ENCODE data around the gene BLCAP. TPM values are rescaled to one million over a fixed set of nuclear protein-coding genes. Genes with fewer than 3 reads are reported as not detected.
"Not testable (repeated sequence)": the region's sequence is repeated elsewhere in the genome, so short reads cannot be mapped to it uniquely, and the experiment has no call there.

Gene BLCAP
- total and polyA plus RNA-seq, 9 donors: 27.7 to 147 (median 62.0) TPM

DNA sequence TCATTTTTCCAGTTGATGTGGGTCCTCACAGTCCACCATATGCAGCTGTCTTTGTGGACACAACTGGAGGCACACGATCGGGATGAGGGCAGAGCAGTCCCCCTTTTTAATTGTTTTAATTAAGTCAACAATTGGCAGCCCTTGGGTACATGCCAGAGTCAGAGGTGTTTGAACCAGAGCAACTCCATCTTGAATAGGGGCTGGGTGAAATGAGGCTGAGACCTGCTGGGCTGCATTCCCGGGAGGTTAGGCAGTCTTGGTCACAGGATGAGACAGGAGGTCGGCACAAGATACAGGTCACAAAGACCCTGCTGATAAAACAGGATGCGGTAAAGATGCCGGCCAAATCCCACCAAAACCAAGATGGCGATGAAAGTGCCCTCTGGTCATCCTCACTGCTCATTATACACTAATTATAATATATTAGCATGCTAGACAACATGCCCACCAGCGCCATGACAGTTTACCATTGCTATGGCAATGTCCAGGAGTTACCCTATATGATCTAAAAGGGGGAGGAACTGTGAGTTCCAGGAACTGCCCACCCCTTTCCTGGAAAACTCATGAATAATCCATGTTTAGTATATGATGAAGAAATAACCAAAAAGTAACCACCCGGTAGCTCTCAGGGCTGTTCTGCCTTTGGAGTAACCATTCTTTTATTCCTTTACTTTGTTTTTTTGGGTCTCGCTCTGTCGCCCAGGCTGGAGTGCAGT is 31.8 kb upstream of the BLCAP start:
- Histone ChIP-seq H3K9me3 (no peaks in the 10 kb centered on the region), H3K27me3 (no peaks in the 10 kb centered on the region), H3K27ac (no peak overlapping the region), H3K4me3 (no peak overlapping the region), H3K36me3 (no peaks in the 10 kb centered on the region), H3K4me1 (ENCODE audit: insufficient read depth) (no peaks in the 10 kb centered on the region)
- DNase-seq: no peak
- intact Hi-C loops (cut with DNase I): loop anchor here in 3 of 4 donors (10.0 kb wide), 4 partner anchors 435 to 1255 kb away; partner anchors contain the start of gene DLGAP4 (in 1 of the 3)
- WGBS, 3 donors: 85 to 88% (median 86%) methylated on average over 11 of the region's 11 CpGs
- TF ChIP-seq, protein P1, sequence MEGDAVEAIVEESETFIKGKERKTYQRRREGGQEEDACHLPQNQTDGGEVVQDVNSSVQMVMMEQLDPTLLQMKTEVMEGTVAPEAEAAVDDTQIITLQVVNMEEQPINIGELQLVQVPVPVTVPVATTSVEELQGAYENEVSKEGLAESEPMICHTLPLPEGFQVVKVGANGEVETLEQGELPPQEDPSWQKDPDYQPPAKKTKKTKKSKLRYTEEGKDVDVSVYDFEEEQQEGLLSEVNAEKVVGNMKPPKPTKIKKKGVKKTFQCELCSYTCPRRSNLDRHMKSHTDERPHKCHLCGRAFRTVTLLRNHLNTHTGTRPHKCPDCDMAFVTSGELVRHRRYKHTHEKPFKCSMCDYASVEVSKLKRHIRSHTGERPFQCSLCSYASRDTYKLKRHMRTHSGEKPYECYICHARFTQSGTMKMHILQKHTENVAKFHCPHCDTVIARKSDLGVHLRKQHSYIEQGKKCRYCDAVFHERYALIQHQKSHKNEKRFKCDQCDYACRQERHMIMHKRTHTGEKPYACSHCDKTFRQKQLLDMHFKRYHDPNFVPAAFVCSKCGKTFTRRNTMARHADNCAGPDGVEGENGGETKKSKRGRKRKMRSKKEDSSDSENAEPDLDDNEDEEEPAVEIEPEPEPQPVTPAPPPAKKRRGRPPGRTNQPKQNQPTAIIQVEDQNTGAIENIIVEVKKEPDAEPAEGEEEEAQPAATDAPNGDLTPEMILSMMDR (IDR thresholded peaks at IDR 0.05): no peak
- TF ChIP-seq POLR2A (IDR thresholded peaks at IDR 0.05): no peak
- TF ChIP-seq EP300 (IDR thresholded peaks at IDR 0.05): no peak

DNA sequence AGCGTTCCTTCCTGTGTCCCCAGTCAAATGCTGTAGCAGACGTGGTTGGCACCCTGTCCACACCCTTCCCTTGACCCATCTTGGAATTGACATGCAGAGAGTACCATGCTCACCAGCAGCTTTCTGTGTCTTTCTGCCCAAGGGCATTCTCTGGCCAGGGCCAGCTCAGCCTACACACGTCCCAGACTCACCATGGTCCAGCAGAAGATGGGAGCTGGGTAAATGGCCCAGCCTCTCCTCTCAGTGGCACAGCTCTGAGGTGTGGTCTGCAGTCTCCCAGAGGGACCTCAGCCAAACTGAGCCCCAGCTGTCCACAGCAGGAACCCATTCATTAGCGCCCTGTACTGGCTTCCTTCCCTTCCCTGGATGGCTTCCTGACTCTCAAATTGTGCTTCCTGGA is 31.1 kb upstream of the BLCAP start:
- H3K4me1 ChIP-seq (ENCODE audit: insufficient read depth): no peaks in the 10 kb centered on the region
- TF ChIP-seq POLR2A (IDR thresholded peaks at IDR 0.05): no peak
- TF ChIP-seq EP300 (IDR thresholded peaks at IDR 0.05): no peak
- TF ChIP-seq, protein P1 (IDR thresholded peaks at IDR 0.05): no peak
- no peak for DNase-seq
- no peak overlapping the region for H3K4me3 ChIP-seq
- no peaks in the 10 kb centered on the region for H3K27me3 ChIP-seq
- H3K27ac ChIP-seq: no peak overlapping the region
- WGBS, 3 donors: 76 to 87% (median 79%) methylated on average over 4 of the region's 4 CpGs
- H3K9me3 ChIP-seq: no peaks in the 10 kb centered on the region
- H3K36me3 ChIP-seq: no peaks in the 10 kb centered on the region
- intact Hi-C loops (cut with DNase I): loop anchor here in 1 of 4 donors (10.0 kb wide), 1 partner anchor 1254 kb away; the partner anchor contains the start of gene DLGAP4

DNA sequence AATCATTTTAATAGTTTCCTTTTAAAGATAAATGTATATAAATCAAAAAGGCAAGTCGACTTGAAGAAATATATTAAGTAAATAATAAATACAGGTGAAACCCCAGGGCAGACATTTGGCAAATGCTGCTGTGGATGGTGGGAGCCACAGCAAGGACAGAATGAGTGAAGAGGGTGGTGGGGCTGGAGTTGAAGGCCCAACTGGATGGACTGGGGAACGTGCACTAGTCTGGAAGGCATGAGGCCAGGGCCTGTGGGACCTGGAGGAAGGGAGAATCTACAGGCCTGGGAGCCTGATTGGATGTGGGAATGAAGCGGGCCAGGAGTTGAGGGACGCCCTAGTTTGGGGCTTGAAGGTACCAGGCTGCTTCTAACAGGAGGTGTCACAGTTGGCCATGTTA is 30.6 kb upstream of the BLCAP start:
- no peaks in the 10 kb centered on the region for H3K9me3 ChIP-seq
- no peaks in the 10 kb centered on the region for H3K27me3 ChIP-seq
- 69 to 80% (median 77%) methylated on average over 4 of the region's 4 CpGs for WGBS, 3 donors
- TF ChIP-seq, protein P1 (IDR thresholded peaks at IDR 0.05): no peak
- no peak for TF ChIP-seq EP300 (IDR thresholded peaks at IDR 0.05)
- no peak for TF ChIP-seq POLR2A (IDR thresholded peaks at IDR 0.05)
- no peak overlapping the region for H3K4me3 ChIP-seq
- intact Hi-C loops (cut with DNase I): loop anchor here in 1 of 4 donors (10.0 kb wide), 1 partner anchor 1254 kb away; the partner anchor contains the start of gene DLGAP4
- H3K36me3 ChIP-seq: no peaks in the 10 kb centered on the region
- H3K27ac ChIP-seq: no peak overlapping the region
- no peaks in the 10 kb centered on the region for H3K4me1 ChIP-seq (ENCODE audit: insufficient read depth)
- no peak for DNase-seq

DNA sequence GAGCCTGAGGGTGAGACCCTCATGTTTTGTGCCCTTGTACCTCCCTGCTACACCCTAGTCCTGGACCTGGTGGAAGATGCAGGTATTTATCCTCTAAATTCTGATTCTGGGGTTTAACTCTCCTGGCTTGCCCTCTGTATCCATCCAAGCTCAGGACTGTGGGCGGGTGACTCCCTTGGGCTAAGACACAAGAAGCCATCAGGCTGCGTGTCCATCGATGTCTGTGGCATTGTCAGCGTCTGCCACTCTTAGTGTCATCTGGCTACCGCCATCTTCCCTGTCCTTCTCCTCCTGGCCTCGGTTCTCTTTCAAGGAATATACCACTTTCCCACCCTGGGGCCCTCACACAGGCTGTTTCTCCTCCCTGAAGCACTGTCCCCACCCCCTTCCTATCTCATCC is 28.9 kb upstream of the BLCAP start:
- Histone ChIP-seq H3K9me3 (no peaks in the 10 kb centered on the region), H3K4me1 (ENCODE audit: insufficient read depth) (no peaks in the 10 kb centered on the region), H3K36me3 (no peaks in the 10 kb centered on the region), H3K27me3 (no peaks in the 10 kb centered on the region), H3K27ac (no peak overlapping the region), H3K4me3 (no peak overlapping the region)
- TF ChIP-seq POLR2A (IDR thresholded peaks at IDR 0.05) (no peak), EP300 (IDR thresholded peaks at IDR 0.05) (no peak)
- TF ChIP-seq, protein P1 (IDR thresholded peaks at IDR 0.05): no peak
- no peak for DNase-seq
- intact Hi-C loops (cut with DNase I): loop anchor here in 1 of 4 donors (10.0 kb wide), 1 partner anchor 1252 kb away; the partner anchor contains the start of gene DLGAP4
- WGBS, 3 donors: 86 to 91% (median 87%) methylated on average over 6 of the region's 6 CpGs

DNA sequence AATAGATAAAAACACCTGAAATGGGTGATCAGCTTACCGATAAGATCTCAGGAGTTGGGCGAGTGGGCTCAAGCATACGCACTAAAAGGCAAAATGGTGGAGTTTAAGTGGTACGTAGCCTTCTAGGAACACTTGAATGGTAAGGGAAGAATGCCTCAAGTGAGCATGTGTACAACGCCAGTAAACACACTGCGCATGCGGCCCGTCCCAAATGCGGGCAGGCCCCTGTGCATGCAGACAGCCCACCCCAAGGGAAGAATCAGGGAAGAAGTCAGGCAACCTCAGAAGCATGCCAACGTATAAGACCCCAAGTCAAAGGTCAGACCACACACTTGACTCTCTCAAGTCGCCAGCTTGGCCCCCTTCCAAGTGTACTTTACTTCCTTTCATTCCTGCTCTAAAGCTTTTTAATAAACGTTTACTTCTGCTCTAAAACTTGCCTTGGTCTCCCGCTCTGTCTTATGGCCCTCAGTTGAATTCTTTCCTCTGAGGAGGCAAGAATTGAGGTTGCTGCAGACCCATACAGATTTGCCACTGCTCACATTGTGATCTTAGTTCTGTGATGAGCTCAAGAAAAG is 27.1 kb upstream of the BLCAP start:
- DNase-seq; H3K4me3 ChIP-seq; H3K36me3 ChIP-seq; H3K4me1 ChIP-seq (ENCODE audit: insufficient read depth); H3K9me3 ChIP-seq; H3K27me3 ChIP-seq; H3K27ac ChIP-seq: not testable (repeated sequence)
- intact Hi-C loops (cut with DNase I): loop anchor here in 1 of 4 donors (10.0 kb wide), 1 partner anchor 1250 kb away; the partner anchor contains the start of gene DLGAP4
- 64 to 72% (median 68%) methylated on average over 13 of the region's 13 CpGs for WGBS, 3 donors
